GM19324 (cell line): Measurements from ENCODE around the gene CNTN2.

ENCODE experiments used
- ATAC-seq: cut with Tn5 transposase; IDR thresholded peaks from one replicate; pipeline ENCODE4 v1.9.1; 2021; ENCODE audit warnings: mild to moderate bottlenecking, moderate library complexity; ENCODE audit not compliant: unreplicated experiment, low FRiP score

Gene CNTN2

GRCh38 chr1:205042911-205043806 is at the start of gene CNTN2:
Gene CNTN2 (plus strand): TSS chr1:205043212. CDS start chr1:205053186, 9,974 bp downstream.
- no peak for ATAC-seq

GRCh38 chr1:204994086-204994862 is 48.7 kb upstream of the CNTN2 start:
- no peak for ATAC-seq

- no peak for ATAC-seq
Measured at GRCh38 chr1:204996981-204997380, 46.0 kb upstream of the CNTN2 start.

- ATAC-seq, result no peak
Measured at GRCh38 chr1:204997591-204998355, 45.2 kb upstream of the CNTN2 start.

- ATAC-seq, result no peak
Measured at GRCh38 chr1:205001162-205001561, 41.9 kb upstream of the CNTN2 start.

- ATAC-seq, result no peak
Measured at GRCh38 chr1:205002705-205003104, 40.3 kb upstream of the CNTN2 start.

GRCh38 chr1:205003358-205004131 is 39.5 kb upstream of the CNTN2 start:
- no peak for ATAC-seq

GRCh38 chr1:205004351-205004750 is 38.7 kb upstream of the CNTN2 start:
- no peak for ATAC-seq

- ATAC-seq, result no peak
Measured at GRCh38 chr1:205008896-205009295, 34.1 kb upstream of the CNTN2 start.

GRCh38 chr1:205009670-205010069 is 33.3 kb upstream of the CNTN2 start:
- ATAC-seq, result no peak

GRCh38 chr1:205012391-205013140 is 30.4 kb upstream of the CNTN2 start:
- ATAC-seq, result no peak

- ATAC-seq, result no peak
Measured at GRCh38 chr1:205013683-205014367, 29.2 kb upstream of the CNTN2 start.

- ATAC-seq, result no peak
Measured at GRCh38 chr1:205014783-205015182, 28.2 kb upstream of the CNTN2 start.

- ATAC-seq, result no peak
Measured at GRCh38 chr1:205015241-205015640, 27.8 kb upstream of the CNTN2 start.

GRCh38 chr1:205016075-205016474 is 26.9 kb upstream of the CNTN2 start:
- ATAC-seq, result no peak

- ATAC-seq, result no peak
Measured at GRCh38 chr1:205016584-205016983, 26.4 kb upstream of the CNTN2 start.

GRCh38 chr1:205017001-205017400 is 26.0 kb upstream of the CNTN2 start:
- no peak for ATAC-seq

GRCh38 chr1:205017766-205018165 is 25.2 kb upstream of the CNTN2 start:
- no peak for ATAC-seq

- ATAC-seq, result no peak
Measured at GRCh38 chr1:205018381-205018780, 24.6 kb upstream of the CNTN2 start.
